NAMALWA (cell line): ENCODE results near the gene EPHX1.
"Not testable (repeated sequence)": the region's sequence is repeated elsewhere in the genome, so short reads cannot be mapped to it uniquely, and the experiment has no call there.

ENCODE experiments used
- DNase-seq: peaks from one replicate; pipeline ENCODE4 v3.0.0-alpha.2; 2015; ENCODE audit warnings: low spot score

The EPHX1 gene

GRCh38 chr1:225777583-225778336 is 32.2 kb upstream of the EPHX1 start, which contains the start of gene SRP9:
SRP9 (plus strand) TSS chr1:225777826; CDS start chr1:225777941, 115 bp downstream.
- peak; percentile 100 for DNase-seq

GRCh38 chr1:225778337-225778669 is 31.6 kb upstream of the EPHX1 start:
- no peak for DNase-seq

- DNase-seq: not testable (repeated sequence)
These were observed 30.8 kb upstream of the EPHX1 start for GRCh38 chr1:225779165-225779564.

GRCh38 chr1:225780134-225780533 is 29.8 kb upstream of the EPHX1 start:
- no peak for DNase-seq

GRCh38 chr1:225780630-225781029 is 29.3 kb upstream of the EPHX1 start:
- no peak for DNase-seq

- DNase-seq: not testable (repeated sequence)
These were observed 20.8 kb upstream of the EPHX1 start for GRCh38 chr1:225789142-225789541.

- no peak for DNase-seq
These were observed 15.0 kb upstream of the EPHX1 start for GRCh38 chr1:225794954-225795353.

- DNase-seq: not testable (repeated sequence)
These were observed 13.8 kb upstream of the EPHX1 start for GRCh38 chr1:225796097-225796496.

- not testable (repeated sequence) for DNase-seq
These were observed 8.8 kb upstream of the EPHX1 start for GRCh38 chr1:225801146-225801545.

GRCh38 chr1:225806249-225806648 is 3.7 kb upstream of the EPHX1 start:
- DNase-seq: no peak

GRCh38 chr1:225806736-225807135 is 3.2 kb upstream of the EPHX1 start:
- DNase-seq: not testable (repeated sequence)

GRCh38 chr1:225808136-225808535 is 1.8 kb upstream of the EPHX1 start:
- DNase-seq: no peak

GRCh38 chr1:225810579-225811538 is 935 bp downstream of the EPHX1 start:
- not testable (repeated sequence) for DNase-seq

- no peak for DNase-seq
These were observed 1.9 kb downstream of the EPHX1 start for GRCh38 chr1:225811622-225812487.

- DNase-seq: no peak
These were observed 2.7 kb downstream of the EPHX1 start for GRCh38 chr1:225812488-225813213.

- DNase-seq: peak; percentile 46
These were observed 3.5 kb downstream of the EPHX1 start for GRCh38 chr1:225813214-225813964.

GRCh38 chr1:225814381-225814780 is 4.5 kb downstream of the EPHX1 start:
- DNase-seq: no peak

GRCh38 chr1:225815090-225815489 is 5.2 kb downstream of the EPHX1 start:
- DNase-seq: not testable (repeated sequence)

GRCh38 chr1:225815526-225816178 is 5.7 kb downstream of the EPHX1 start:
- DNase-seq: no peak
